Type B pancreatic cell (in vitro differentiated cells): ENCODE results near the gene TBC1D24. TPM values are rescaled to one million over a fixed set of nuclear protein-coding genes. Genes with fewer than 3 reads are reported as not detected.
A peak's percentile ranks its signal among the peaks of the same experiment; 100 is the strongest.

Source experiments
- DNase-seq: peaks from one replicate; pipeline ENCODE4 v3.0.0; 2021; ENCODE audit warnings: mixed read lengths; ENCODE audit not compliant: unreplicated experiment; ENCODE audit errors: extremely low spot score
- H3K27ac Mint-ChIP-seq: 2 replicates; pipeline ENCODE4 v1.8.0; 2021; ENCODE audit warnings: mild to moderate bottlenecking, mixed read lengths
- H3K27me3 Mint-ChIP-seq: 2 replicates; pipeline ENCODE4 v1.8.0; 2021; ENCODE audit warnings: mixed read lengths
- H3K36me3 Mint-ChIP-seq: 2 replicates; pipeline ENCODE4 v1.8.0; 2021; ENCODE audit warnings: mixed read lengths
- H3K4me1 Mint-ChIP-seq: one replicate; pipeline ENCODE4 v1.8.0; 2021; ENCODE audit warnings: mixed read lengths; ENCODE audit not compliant: unreplicated experiment
- H3K4me3 Mint-ChIP-seq: 2 replicates; pipeline ENCODE4 v1.8.0; 2021; ENCODE audit warnings: mild to moderate bottlenecking, mixed read lengths
- H3K9me3 Mint-ChIP-seq: 2 replicates; pipeline ENCODE4 v1.8.0; 2021; ENCODE audit warnings: mixed read lengths
- total RNA-seq: library from RNA; stranded (reverse); gene quantifications from 2 replicates; pipeline ENCODE4 v1.2.1, GENCODE V29; 2021; ENCODE audit warnings: low replicate concordance
- TF ChIP-seq, protein P1 (sequence below): fragments of 200-600 bp; sonication (generic); conservative IDR thresholded peaks from 2 replicates; pipeline ENCODE4 v1.5.0; 2021; ENCODE audit warnings: antibody characterized with exemption, mild to moderate bottlenecking

TBC1D24 gene
- total RNA-seq, 1 donor from 2014 or later = 22.1 TPM

DNA sequence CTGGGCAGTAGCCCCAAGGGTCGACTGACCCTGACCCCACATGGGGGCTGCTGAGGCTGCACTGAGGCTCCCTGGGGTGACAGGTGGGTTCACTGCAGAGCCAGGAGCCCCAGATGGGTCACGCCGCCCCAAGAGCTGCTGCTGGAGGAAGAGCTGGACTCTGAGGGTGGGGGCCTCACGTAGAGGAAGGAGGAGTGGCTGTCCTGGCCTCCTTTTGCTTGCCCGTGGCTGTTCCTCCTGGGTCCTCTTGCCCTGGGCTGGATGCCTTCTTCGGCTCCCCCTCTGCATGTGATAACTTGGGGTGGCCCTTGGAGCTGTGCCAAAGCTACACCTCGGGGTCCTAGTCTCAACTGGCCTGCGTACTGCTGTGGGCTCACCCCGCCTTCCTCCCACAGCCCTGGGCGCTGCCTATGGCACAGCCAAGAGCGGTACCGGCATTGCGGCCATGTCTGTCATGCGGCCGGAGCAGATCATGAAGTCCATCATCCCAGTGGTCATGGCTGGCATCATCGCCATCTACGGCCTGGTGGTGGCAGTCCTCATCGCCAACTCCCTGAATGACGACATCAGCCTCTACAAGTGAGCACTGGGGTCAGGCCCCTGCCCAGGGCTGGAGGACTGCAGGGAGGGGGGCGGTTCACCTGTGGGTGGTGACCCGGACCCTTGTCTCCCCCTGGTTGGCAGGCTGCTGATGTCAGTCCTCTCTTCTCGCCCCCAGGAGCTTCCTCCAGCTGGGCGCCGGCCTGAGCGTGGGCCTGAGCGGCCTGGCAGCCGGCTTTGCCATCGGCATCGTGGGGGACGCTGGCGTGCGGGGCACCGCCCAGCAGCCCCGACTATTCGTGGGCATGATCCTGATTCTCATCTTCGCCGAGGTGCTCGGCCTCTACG, 44.1 kb downstream of the TBC1D24 start:
- H3K4me3 Mint-ChIP-seq = peak overlapping the region; percentile 87
- peaks cover 36% of the 10 kb centered on the region for H3K4me1 Mint-ChIP-seq
- H3K27ac Mint-ChIP-seq = peak overlapping the region; percentile 96
- no peak for DNase-seq
- peaks cover 8% of the 10 kb centered on the region for H3K36me3 Mint-ChIP-seq
- TF ChIP-seq, protein P1, sequence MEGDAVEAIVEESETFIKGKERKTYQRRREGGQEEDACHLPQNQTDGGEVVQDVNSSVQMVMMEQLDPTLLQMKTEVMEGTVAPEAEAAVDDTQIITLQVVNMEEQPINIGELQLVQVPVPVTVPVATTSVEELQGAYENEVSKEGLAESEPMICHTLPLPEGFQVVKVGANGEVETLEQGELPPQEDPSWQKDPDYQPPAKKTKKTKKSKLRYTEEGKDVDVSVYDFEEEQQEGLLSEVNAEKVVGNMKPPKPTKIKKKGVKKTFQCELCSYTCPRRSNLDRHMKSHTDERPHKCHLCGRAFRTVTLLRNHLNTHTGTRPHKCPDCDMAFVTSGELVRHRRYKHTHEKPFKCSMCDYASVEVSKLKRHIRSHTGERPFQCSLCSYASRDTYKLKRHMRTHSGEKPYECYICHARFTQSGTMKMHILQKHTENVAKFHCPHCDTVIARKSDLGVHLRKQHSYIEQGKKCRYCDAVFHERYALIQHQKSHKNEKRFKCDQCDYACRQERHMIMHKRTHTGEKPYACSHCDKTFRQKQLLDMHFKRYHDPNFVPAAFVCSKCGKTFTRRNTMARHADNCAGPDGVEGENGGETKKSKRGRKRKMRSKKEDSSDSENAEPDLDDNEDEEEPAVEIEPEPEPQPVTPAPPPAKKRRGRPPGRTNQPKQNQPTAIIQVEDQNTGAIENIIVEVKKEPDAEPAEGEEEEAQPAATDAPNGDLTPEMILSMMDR = no peak
- no peaks in the 10 kb centered on the region for H3K27me3 Mint-ChIP-seq
- H3K9me3 Mint-ChIP-seq = no peaks in the 10 kb centered on the region

DNA sequence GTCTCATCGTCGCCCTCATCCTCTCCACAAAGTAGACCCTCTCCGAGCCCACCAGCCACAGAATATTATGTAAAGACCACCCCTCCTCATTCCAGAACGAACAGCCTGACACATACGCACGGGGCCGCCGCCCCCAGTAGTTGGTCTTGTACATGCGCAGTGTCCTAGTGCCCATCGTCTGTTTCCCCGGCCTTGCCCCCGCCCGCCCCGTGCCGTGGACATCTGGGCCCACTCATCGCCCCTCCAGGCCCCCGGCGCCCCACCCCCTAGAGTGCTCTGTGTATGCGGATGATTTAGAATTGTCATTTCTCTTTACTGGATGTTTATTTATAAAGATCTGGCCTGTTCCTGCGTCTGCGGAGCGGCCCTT, 44.8 kb downstream of the TBC1D24 start:
- H3K36me3 Mint-ChIP-seq = peaks cover 8% of the 10 kb centered on the region
- H3K27ac Mint-ChIP-seq = peak overlapping the region; percentile 96
- no peaks in the 10 kb centered on the region for H3K9me3 Mint-ChIP-seq
- DNase-seq = no peak
- peak overlapping the region; percentile 87 for H3K4me3 Mint-ChIP-seq
- TF ChIP-seq, protein P1 = no peak
- peaks cover 36% of the 10 kb centered on the region for H3K4me1 Mint-ChIP-seq
- H3K27me3 Mint-ChIP-seq = no peaks in the 10 kb centered on the region

- TF ChIP-seq, protein P1 = no peak
- peaks cover 35% of the 10 kb centered on the region for H3K4me1 Mint-ChIP-seq
- H3K27me3 Mint-ChIP-seq = no peaks in the 10 kb centered on the region
Measured at GRCh38 chr16:2520097-2520783, 45.3 kb downstream of the TBC1D24 start, which contains the start of gene AMDHD2. AMDHD2 (plus strand) TSS chr16:2520371; CDS start chr16:2520459, 88 bp downstream.

DNA sequence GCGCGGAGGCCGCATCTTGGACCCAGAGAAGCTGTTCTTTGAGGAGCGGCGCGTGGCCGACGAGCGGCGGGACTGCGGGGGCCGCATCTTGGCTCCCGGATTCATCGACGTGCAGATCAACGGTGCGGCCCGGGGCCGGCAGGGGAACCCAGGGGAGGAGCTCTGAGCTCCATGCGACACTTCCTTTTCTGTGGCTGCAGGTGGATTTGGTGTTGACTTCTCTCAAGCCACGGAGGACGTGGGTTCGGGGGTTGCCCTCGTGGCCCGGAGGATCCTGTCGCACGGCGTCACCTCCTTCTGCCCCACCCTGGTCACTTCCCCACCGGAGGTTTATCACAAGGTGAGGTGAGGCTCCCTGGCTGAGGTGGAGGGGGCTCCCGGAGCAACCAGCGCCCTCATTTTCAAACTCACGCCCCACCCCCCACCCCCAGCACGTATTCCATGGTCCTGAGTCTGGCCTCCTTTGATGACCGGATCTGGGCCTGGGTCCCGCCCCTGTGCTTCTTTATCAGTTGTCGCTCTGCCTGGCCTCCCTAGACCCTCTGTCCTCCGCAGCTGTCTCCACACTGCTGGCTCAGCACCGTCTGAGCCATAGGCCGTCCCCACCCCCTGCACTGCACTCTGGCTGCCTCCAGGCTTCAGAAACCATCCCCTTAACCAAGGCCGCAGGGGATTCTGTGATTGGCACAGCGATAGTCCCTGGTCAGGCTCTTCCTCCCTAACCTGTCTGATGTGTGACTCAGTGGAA, 46.0 kb downstream of the TBC1D24 start:
- Mint-ChIP-seq H3K4me1 (peaks cover 28% of the 10 kb centered on the region), H3K36me3 (peaks cover 8% of the 10 kb centered on the region), H3K27me3 (no peaks in the 10 kb centered on the region), H3K9me3 (no peaks in the 10 kb centered on the region), H3K27ac (peak overlapping the region; percentile 99), H3K4me3 (peak overlapping the region; percentile 97)
- TF ChIP-seq, protein P1 = peak; percentile 16
- DNase-seq = peak; percentile 71

More at GRCh38 chr16:2520097-2520783, 45.3 kb downstream of the TBC1D24 start, which contains the start of gene AMDHD2:
- no peaks in the 10 kb centered on the region for H3K9me3 Mint-ChIP-seq
- DNase-seq = peak; percentile 93
- H3K36me3 Mint-ChIP-seq = peaks cover 8% of the 10 kb centered on the region
- peak within 1 kb of the TSS; percentile 99 for H3K27ac Mint-ChIP-seq
- H3K4me3 Mint-ChIP-seq = peak within 1 kb of the TSS; percentile 97

GRCh38 chr16:2523801-2524231, 48.9 kb downstream of the TBC1D24 start:
- TF ChIP-seq, protein P1 = no peak
- no peak for DNase-seq
- peak overlapping the region; percentile 77 for H3K4me3 Mint-ChIP-seq
- H3K36me3 Mint-ChIP-seq = peaks cover 8% of the 10 kb centered on the region
- no peaks in the 10 kb centered on the region for H3K27me3 Mint-ChIP-seq
- H3K27ac Mint-ChIP-seq = peak overlapping the region; percentile 77
- H3K4me1 Mint-ChIP-seq = peaks cover 7% of the 10 kb centered on the region
- H3K9me3 Mint-ChIP-seq = no peaks in the 10 kb centered on the region
